Epithelial cell of prostate (primary cell): Measurements from ENCODE around the gene NOL6.
"Not testable (repeated sequence)": the region's sequence is repeated elsewhere in the genome, so short reads cannot be mapped to it uniquely, and the experiment has no call there.

ENCODE experiments used
- DNase-seq: peaks from one replicate; pipeline ENCODE4 v3.0.0-alpha.2; 2011; ENCODE audit warnings: low read depth, low spot score
- H3K27ac ChIP-seq: fragments of 450-650 bp; 2 replicates; pipeline ENCODE4 v1.5.1; 2017; ENCODE audit warnings: mild to moderate bottlenecking

Gene NOL6

DNA sequence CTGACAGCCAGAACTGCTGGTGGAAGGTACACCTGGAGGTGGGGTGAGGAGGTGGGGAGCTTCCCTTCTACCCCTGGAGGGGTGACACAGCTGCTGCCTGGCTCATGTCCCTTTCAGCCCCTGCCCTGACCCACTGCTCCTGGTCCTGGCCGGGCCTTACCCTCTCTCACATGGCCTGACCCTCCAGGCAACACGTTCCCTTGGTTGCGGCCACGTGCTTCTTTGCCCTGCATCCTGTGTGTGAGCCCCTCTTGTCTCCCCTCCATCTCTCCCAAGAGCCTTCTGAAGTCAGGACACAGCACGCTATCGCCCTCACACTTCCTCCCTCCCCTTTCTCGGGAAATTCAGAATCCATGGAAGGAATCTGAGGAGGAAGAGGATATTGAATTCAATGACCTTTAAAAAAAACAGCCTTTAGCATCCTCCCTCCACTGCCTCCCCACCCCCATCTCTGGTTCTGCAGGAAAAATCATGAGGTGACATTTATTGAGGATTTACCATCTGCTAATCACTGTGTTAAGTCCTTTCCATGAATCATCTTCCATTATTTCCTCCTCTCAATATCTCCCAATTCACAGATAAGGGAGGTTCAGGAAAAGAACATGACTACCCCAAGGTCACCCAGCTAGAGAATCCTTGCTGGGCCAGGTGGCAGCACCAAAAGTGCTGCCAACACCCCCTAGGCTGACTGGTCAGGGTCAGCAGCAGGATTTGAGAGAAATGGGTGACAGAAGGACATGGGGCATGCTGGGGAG is 34.6 kb downstream of the NOL6 start:
- no peak overlapping the region for H3K27ac ChIP-seq
- DNase-seq, result no peak

DNA sequence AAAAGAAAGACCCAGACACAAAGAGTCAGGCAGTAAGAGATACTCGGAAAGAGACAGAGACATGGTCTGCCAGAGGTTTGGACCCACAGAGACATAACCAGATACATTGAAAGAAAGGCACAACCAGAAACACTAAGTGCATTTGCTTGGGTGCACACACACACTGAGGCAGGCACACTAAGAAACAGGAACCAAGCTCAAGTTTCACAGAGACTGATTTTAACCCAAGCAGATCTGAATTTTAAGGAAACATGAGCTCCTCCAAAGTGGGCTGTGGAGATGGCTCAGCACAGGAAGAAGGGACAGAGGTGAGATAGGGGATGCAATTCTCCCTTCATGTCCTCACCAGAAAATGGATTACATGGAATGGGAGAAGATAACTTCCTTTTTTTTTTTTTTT is 35.8 kb downstream of the NOL6 start:
- no peak for DNase-seq
- H3K27ac ChIP-seq, result no peak overlapping the region

DNA sequence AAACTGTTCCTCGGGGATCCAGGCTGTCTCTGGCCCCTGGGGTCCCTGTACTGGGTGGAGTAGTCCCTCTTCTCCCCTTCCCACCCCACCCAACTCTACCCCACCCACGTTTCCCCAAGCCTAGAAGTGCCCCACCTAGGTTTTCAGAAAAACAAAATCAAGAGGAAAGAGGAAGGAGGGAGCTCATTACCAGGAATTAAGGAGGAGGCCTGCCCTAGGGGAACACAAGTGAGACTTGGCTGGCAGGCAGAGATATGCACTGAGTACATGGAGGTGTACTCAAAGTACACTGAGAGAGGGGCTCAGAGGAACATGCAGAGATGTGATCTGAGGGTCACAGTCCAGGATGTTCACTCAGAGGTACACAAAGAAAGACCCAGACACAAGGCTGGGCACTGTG is 36.5 kb downstream of the NOL6 start:
- H3K27ac ChIP-seq, result no peak overlapping the region
- DNase-seq, result no peak

DNA sequence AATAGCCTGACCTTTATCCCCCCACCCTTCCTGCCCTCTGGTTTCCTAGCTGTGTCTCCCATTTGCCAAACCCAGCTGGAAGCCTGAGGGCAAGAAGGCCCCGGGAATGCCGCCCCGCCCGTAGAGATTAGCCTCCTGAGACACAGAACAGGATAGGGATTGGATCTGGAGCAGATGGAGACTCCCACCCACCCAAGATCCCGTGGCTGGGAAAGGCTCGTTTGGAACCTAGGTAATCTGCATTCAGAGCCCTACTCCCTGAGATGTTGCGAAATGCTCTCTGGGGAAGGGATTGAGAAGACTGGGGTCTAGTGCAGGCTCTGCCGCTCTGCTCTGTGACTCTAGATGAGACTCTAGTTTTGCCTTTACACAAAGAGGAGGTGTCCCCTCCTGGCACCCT is 37.3 kb downstream of the NOL6 start:
- no peak for DNase-seq
- no peak overlapping the region for H3K27ac ChIP-seq

DNA sequence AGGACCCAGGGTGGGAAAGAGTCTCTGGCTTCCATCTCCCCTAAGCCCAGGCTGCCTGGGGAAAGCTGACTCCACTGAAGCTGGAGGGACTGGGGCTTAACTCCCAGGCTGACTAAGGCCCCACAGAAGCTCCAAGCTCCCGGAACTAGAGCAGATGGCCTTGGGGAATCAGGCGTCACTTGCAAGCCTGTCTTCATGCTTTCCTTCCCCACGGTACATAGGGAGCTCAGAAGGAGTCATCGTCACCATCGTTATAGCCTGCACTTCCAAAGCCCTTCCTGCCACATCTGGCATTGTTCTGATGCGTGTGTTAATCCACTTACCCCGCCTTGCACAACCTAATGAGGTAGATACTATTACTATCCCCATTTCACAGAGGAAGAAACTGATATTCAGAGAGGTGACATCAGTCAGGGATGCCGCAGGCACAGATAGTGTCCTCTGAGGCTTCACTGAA is 37.9 kb downstream of the NOL6 start:
- no peak overlapping the region for H3K27ac ChIP-seq
- no peak for DNase-seq

DNA sequence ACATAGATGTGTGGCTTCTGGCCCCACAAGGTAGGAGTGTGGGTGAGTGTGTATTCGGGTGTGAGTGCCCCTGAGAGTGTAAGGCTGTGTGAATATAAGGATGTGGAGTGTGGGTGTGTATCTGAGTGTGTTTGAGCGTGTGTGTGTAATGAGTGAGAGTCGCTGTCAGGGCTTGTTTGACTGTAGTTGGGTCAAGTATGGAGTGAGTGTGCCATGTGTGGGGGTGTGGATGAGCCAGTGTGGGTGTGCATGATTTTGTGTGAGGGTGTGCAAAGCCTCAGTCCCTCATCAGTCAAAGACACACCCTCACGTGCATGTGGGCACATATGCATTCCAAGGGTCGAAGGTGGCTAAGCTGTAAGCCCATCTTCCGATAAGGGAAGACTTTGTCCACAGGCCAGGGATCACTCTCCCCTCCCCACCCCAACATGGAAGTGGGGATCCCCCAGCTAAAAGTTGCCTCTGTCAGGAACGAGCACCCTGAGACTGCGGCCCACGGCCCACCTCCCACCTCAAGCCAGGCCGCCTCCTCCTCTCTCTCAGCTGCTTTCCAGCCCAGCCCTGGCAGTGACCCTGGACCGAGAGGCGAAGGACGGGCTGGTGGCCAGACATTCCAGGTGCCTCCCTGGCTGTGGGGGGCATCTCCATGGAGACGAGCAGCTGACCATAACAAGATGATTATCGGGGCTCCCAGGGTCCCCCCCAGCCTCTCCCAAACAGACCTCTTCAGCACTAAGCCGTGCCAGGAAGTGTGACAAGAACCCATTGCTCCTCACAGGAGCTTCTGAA is 39.2 kb downstream of the NOL6 start:
- DNase-seq, result no peak
- H3K27ac ChIP-seq, result no peak overlapping the region

DNA sequence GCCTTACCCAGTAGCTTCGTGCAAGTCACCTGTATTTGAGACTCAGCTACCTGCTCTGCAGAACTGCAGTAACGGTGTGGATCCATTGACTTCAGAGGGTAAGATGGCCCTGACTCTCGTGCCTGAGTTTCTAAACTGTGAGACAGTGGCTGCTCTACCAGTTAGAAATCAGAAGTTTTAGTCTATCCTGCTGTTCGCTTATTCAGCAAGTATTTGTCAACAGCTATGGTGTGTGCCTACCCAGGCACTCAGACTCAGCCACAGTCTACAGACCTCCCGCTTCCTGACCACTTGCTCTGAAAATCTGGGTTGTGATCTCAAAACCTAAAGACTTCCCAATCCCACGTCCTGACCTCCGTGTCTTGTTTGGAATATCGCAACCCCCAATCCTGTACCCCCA is 39.9 kb downstream of the NOL6 start:
- no peak overlapping the region for H3K27ac ChIP-seq
- no peak for DNase-seq

DNA sequence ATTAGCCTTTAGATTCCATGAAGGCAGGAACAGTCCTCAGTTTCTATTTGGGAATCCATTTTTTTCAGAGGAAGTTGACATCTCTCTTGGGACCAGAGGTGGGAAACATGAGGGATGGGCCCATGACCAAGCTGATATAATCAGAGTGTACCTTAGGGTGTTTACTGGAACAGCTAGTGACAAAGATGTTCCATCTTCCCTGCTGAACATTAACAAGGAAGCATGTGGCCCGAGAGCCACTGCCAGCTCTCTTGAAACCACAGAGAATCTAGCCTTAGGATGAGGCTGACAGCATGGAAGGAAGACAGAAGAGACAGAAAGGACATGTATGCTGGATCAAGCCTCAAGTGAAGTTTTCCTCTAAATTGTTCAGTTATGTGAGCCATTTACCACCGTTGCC is 42.3 kb downstream of the NOL6 start:
- no peak for DNase-seq
- no peak overlapping the region for H3K27ac ChIP-seq

DNA sequence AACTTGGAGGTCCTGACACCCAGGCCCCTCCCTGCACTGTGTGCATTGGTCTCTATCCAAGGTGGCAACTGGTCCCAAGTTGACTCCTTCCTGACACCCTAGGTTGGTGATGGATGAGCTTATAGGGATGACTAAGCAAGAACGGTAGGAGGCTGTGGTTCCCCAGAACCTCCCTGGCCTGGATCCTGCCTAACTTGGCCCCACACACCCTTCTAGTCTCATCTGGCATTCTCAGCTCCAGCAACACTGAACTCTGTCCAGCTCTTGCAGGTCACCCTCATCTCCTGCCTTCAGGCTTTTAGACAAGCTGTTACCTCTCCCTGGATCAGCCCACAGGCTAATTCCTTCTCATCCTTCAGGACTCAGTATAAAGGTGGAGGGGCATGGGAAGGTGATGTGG is 42.8 kb downstream of the NOL6 start:
- no peak overlapping the region for H3K27ac ChIP-seq
- no peak for DNase-seq

DNA sequence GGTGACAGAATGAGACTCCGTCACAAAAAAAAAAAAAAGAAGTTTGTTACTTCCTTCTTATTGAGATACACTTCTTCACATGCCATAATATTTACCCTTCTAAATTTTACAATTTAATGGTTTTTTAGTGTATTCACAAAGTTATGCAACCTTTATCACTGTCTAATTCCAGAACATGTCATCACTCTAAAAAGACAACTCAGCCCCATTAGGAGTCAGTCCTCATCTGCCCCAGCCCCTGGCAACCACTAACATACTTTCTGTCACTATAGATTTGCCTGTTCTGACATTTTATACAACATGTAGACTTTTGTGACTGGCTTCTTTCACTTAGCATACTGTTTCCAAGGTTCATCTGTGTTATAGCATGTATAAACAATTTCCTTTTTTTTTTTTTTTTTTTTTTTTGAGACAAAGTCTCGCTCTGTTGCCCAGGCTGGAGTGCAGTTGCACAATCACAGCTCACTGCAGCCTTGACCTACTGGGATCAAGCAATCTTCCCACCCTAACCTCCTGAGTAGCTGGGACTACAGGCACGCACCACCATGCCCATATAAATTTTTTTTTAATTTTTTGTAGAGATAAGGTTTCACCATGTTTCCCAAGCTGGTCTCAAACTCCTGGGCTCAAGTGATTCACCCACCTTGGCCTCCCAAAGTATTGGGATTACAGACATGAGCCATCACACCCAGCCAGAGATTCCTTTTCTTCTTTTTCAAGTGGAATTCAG is 44.3 kb downstream of the NOL6 start:
- no peak for DNase-seq
- no peak overlapping the region for H3K27ac ChIP-seq

DNA sequence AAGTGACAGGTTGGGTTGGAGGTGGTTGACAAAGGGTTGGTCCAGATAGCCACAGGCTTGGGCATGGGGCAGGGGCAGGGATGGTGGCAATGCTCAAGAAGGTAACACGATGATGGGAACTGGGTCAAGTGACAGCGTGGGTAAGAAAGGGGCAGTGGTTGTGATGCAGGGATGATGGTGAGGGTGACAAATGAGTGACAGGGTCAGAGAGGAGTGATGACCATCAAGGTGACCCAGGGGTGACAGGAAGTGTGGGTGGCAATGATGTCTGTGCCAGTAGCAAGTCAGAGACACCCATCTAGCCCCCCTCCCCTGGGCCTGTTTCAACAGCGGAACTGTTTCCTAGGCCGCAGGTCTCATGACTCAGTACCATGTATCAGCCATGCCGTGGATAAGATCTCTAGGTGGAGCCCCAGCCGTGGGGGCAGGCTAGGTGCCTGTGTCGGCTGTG is 46.9 kb downstream of the NOL6 start:
- H3K27ac ChIP-seq, result no peak overlapping the region
- DNase-seq, result no peak

DNA sequence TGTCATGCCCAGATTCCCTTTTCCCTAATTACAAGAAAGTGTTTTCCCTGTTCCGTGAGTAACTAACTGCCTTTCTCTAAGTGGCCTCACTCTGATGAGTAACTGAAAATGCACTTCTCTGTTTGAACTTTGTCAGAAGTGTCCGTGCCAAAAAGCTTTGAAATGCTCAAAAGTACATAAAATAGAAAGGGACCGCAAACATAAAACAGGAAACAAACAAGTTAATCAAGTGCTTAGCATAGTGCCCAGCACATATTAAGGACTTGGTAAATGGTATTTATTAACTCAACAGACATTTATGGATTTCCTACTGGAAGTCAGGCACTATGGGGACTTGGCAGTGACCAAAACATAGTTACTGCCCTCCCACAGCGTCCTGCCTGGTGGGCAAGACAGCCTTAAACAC is 48.6 kb downstream of the NOL6 start:
- DNase-seq, result no peak
- H3K27ac ChIP-seq, result peak overlapping the region; percentile 14

DNA sequence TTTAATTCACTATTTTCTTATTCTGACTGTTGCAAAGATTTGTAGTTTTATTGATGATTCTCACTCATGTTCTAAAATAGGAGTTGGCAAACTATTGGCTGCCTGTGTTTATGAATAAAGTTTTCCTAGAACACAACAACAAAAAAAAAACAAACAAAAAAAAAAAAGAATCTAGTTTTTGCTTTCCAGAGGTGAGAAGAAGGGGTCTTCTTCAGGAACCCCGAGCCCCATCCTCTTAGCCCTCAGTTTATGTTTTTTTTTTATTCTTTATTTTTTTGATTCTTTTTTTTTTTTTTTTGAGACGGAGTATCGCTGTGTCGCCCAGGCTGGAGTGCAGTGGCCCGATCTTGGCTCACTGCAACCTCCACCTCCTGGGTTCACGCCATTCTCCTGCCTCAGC is 49.2 kb downstream of the NOL6 start:
- peak overlapping the region; percentile 14 for H3K27ac ChIP-seq
- not testable (repeated sequence) for DNase-seq

DNA sequence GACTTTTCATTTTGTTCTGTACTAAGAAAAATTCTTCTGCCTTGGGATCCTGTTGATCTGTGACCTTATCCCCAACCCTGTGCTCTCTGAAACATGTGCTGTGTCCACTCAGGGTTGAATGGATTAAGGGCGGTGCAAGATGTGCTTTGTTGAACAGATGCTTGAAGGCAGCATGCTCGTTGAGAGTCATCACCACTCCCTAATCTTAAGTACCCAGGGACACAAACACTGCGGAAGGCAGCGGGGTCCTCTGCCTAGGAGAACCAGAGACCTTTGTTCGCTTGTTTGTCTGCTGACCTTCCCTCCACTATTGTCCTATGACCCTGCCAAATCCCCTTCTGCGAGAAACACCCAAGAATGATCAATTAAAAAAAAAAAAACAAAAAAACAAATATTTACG is 49.7 kb downstream of the NOL6 start:
- H3K27ac ChIP-seq, DNase-seq: not testable (repeated sequence)

DNA sequence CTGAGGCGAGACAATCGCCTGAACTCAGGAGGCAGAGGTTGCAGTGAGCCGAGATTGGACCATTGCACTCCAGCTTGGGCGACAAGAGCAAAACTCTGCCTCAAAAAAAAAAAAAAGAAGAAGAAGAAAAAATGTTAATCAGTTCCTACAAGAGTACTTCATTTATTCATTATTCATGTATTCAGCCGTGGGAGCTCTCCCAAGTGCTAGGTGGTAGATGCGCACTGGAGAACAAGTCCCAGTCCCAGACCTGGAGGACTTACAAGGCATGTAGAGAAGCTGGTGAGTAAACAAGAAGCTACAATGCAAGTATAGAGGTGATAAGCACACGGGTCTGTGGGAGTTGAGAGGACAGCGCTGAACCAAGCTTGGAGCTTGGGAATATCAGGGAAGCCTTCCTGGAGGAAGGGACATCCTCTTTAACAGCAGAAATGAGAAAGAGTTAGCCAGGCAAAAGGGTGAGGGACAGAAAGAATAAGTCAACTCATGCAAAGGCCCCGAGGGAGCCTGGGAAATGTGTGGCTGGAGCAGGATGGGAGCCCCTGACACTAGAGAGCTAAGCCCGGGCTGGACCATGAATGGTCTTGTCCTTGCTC is 53.9 kb downstream of the NOL6 start:
- H3K27ac ChIP-seq, result no peak overlapping the region
- no peak for DNase-seq

DNA sequence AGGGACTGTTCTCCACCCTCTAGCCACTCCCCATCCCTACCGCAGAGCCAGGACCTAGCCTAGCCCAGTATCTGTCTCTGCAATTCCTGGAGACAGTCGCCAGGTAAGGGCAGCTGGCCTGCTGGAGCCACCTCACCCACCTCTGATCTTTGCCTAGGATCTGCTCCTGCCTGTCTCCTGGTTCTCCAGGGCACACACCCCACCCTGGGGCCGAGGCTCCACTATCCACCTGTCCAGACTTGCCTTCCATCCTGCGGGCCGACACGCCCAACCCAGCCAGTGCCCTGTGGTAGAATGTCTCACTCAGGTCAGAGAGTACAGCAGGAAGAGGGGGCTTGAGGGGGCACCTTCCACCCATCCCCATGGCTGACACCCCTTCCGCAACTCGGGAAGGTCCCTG is 55.6 kb downstream of the NOL6 start:
- H3K27ac ChIP-seq, result peak overlapping the region; percentile 26
- no peak for DNase-seq

DNA sequence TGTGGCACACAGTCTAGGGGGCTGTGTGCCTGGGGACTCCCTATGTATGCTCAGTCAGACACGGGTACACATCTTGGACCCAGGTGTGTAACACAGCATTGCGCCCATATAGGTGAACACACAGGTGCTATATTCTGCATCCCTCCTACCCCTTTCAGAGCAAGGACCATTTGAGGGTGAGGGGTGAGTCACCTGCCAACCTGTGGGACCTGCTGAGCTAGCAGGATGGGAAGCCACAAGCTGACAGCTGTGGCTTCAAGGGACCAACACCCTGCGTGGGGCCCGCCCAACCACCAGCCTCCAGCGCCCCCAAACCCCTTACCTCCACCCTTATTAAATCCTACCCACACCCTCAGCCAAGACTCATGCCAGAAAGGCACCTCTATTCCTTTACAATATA is 56.7 kb downstream of the NOL6 start:
- DNase-seq, result no peak
- no peak overlapping the region for H3K27ac ChIP-seq

DNA sequence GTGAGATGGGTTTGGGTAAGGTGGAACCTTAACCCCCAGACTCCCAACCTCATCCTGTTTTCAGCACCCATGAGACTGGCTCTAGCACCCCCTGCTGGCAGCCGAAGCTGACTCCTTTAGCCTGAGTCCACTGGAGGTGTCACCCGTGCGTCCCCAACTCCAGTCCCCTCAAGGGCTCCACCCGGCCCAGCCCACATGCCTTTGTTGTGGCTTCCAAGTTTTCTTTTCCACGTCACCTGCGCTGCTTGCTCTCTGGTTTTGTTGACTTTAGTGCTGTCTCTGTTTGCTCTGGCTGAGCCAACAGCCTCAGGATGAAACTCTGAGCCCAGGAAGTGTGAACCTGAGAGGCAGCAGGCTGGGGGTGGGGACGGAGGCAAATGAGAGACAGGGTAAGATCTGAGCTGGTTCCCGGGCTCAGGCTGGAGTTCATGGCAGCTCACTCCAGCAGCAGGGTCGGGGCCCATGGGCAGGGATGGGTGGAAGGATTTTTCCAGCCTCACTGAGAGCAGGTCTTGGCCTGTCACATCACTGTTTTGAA is 58.2 kb downstream of the NOL6 start:
- H3K27ac ChIP-seq, result peak overlapping the region; percentile 51
- peak; percentile 83 for DNase-seq

DNA sequence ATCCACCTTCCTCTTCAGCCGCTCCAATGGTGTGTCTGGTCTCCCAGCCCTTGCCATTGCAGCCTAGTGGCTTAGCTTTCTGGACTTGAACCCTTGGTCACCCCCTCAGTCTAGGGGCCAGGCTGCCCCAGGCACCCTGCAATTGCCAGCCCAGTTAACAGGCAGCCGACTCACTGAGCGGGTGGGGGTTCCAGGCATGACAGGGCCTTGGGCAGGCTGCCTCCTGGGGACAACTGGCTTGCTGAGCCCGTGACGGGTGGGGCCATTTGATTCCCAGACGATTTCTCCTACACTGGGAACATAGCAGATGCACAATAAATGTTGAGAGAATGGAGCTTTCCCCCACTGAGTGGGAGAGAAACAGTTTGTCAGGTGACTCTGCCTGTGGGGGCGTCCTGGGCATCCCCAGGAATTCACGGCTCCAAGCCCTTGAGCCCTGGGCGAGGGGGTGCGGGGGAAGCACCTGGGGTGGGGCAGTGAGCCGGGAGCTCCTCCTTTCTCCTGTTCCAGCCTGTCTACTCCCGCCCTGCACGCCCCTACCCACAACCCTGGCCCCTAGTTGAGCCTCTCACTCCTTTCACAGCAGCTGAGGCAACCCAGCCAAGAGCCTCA is 58.7 kb downstream of the NOL6 start:
- H3K27ac ChIP-seq, result peak overlapping the region; percentile 51
- no peak for DNase-seq

DNA sequence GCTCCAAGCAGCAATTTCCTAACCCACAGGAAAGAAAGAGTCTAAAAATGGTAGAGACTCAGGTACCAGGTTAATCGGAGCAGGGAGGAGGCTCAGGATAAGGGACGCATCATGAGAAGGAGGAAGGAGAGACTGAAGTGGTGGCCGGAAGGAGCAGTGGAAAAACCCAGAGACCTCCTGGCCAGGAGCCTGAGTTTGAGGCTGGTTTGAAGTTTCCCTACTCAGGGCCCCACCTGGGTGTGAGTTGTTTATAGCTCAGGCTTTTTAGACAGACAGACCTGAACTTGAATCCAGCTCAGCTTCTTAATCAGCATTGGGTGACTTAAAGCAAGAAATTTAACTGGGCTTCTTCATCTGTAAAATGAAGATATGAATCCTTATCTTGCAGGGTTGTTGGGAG is 59.5 kb downstream of the NOL6 start:
- no peak for DNase-seq
- H3K27ac ChIP-seq, result no peak overlapping the region
